Measurements from ENCODE around the gene ANLN.

The ANLN gene

DNA sequence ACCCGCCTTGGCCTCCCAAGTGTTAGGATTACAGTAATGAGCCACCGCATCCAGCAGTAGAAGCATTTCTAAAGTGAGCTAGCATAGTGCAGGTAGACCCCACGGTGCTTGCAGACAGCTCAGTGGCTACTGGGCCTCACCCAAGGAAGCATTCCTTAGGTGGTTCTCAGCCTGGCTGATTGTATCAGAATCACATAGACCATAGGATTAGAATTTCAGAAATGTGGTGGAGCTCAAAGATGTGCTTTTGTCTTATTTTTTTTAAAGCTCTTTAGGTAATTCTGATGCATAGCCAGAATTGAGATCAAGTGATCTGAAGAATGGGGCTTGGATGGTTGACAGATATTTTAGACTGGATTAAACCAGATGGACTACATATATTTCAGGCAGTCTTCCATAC, 10.9 kb downstream of the ANLN start:
- H3K27ac ChIP-seq: no peak overlapping the region
- peaks cover 0 to 4% of the 10 kb centered on the region in 2 experiments for H3K4me1 ChIP-seq (ENCODE audit: control insufficient read depth in 1 of 2, insufficient read depth in 1 of 2, low read depth in 1 of 2, low read length in 1 of 2)
- H3K9me3 ChIP-seq: no peaks in the 10 kb centered on the region
- H3K27me3 ChIP-seq: no peaks in the 10 kb centered on the region
- H3K36me3 ChIP-seq: peaks cover 20% of the 10 kb centered on the region
- H3K4me3 ChIP-seq (ENCODE audit: low read depth in 1 of 2, low read length in 1 of 2): no peak overlapping the region
- TF ChIP-seq, protein P1, sequence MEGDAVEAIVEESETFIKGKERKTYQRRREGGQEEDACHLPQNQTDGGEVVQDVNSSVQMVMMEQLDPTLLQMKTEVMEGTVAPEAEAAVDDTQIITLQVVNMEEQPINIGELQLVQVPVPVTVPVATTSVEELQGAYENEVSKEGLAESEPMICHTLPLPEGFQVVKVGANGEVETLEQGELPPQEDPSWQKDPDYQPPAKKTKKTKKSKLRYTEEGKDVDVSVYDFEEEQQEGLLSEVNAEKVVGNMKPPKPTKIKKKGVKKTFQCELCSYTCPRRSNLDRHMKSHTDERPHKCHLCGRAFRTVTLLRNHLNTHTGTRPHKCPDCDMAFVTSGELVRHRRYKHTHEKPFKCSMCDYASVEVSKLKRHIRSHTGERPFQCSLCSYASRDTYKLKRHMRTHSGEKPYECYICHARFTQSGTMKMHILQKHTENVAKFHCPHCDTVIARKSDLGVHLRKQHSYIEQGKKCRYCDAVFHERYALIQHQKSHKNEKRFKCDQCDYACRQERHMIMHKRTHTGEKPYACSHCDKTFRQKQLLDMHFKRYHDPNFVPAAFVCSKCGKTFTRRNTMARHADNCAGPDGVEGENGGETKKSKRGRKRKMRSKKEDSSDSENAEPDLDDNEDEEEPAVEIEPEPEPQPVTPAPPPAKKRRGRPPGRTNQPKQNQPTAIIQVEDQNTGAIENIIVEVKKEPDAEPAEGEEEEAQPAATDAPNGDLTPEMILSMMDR (IDR thresholded peaks at IDR 0.05): no peak

- TF ChIP-seq, protein P1 (IDR thresholded peaks at IDR 0.05): no peak
- H3K9me3 ChIP-seq: no peaks in the 10 kb centered on the region
- peaks cover 28% of the 10 kb centered on the region for H3K36me3 ChIP-seq
Measured at GRCh38 chr7:36403452-36403851, 13.8 kb downstream of the ANLN start.

GRCh38 chr7:36404639-36405408, 15.2 kb downstream of the ANLN start:
- peaks cover 30% of the 10 kb centered on the region for H3K36me3 ChIP-seq
- H3K27me3 ChIP-seq: no peaks in the 10 kb centered on the region
- TF ChIP-seq, protein P1 (IDR thresholded peaks at IDR 0.05): no peak
- H3K27ac ChIP-seq: no peak overlapping the region
- H3K4me1 ChIP-seq (ENCODE audit: control insufficient read depth in 1 of 2, insufficient read depth in 1 of 2, low read depth in 1 of 2, low read length in 1 of 2): no peaks in the 10 kb centered on the region
- no peak overlapping the region for H3K4me3 ChIP-seq (ENCODE audit: low read depth in 1 of 2, low read length in 1 of 2)
- no peaks in the 10 kb centered on the region for H3K9me3 ChIP-seq

More at GRCh38 chr7:36403452-36403851, 13.8 kb downstream of the ANLN start:
- Histone ChIP-seq H3K27ac (no peak overlapping the region), H3K27me3 (no peaks in the 10 kb centered on the region), H3K4me3 (ENCODE audit: low read depth in 1 of 2, low read length in 1 of 2) (no peak overlapping the region), H3K4me1 (ENCODE audit: control insufficient read depth in 1 of 2, insufficient read depth in 1 of 2, low read depth in 1 of 2, low read length in 1 of 2) (peaks cover 0 to 4% of the 10 kb centered on the region in 2 experiments)

GRCh38 chr7:36405409-36405803, 15.7 kb downstream of the ANLN start:
- H3K27me3 ChIP-seq: no peaks in the 10 kb centered on the region
- H3K9me3 ChIP-seq: no peaks in the 10 kb centered on the region
- no peak overlapping the region for H3K27ac ChIP-seq
- H3K4me3 ChIP-seq (ENCODE audit: low read depth in 1 of 2, low read length in 1 of 2): no peak overlapping the region
- TF ChIP-seq, protein P1 (IDR thresholded peaks at IDR 0.05): no peak
- peaks cover 30% of the 10 kb centered on the region for H3K36me3 ChIP-seq
- no peaks in the 10 kb centered on the region for H3K4me1 ChIP-seq (ENCODE audit: control insufficient read depth in 1 of 2, insufficient read depth in 1 of 2, low read depth in 1 of 2, low read length in 1 of 2)

DNA sequence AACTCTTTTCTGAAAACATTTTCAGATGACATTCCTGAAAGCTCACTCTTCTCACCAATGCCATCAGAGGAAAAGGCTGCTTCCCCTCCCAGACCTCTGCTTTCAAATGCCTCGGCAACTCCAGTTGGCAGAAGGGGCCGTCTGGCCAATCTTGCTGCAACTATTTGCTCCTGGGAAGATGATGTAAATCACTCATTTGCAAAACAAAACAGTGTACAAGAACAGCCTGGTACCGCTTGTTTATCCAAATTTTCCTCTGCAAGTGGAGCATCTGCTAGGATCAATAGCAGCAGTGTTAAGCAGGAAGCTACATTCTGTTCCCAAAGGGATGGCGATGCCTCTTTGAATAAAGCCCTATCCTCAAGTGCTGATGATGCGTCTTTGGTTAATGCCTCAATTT, 16.5 kb downstream of the ANLN start:
- TF ChIP-seq, protein P1 (IDR thresholded peaks at IDR 0.05): no peak
- Histone ChIP-seq H3K27me3 (no peaks in the 10 kb centered on the region), H3K4me1 (ENCODE audit: control insufficient read depth in 1 of 2, insufficient read depth in 1 of 2, low read depth in 1 of 2, low read length in 1 of 2) (no peaks in the 10 kb centered on the region), H3K9me3 (no peaks in the 10 kb centered on the region), H3K27ac (no peak overlapping the region), H3K36me3 (peaks cover 30% of the 10 kb centered on the region), H3K4me3 (ENCODE audit: low read depth in 1 of 2, low read length in 1 of 2) (no peak overlapping the region)
